Umbilical cord (tissue), 2 donors: Measurements from ENCODE around the gene SARDH. TPM values are rescaled to one million over a fixed set of nuclear protein-coding genes. Genes with fewer than 3 reads are reported as not detected.
"Not testable (repeated sequence)": the region's sequence is repeated elsewhere in the genome, so short reads cannot be mapped to it uniquely, and the experiment has no call there.

Experiments
- DNase-seq: peaks from one replicate; pipeline ENCODE4 v3.0.0-alpha.2; 2015; ENCODE audit warnings: low spot score
- total RNA-seq: library from RNA; depleted of rRNA; stranded (reverse); fragments of >200 nt; gene quantifications from one replicate; pipeline ENCODE4 v1.2.3, GENCODE V29; 2014; ENCODE audit warnings: low replicate concordance; ENCODE audit not compliant: insufficient read depth

The SARDH gene
- total RNA-seq, 1 donor from 2014 or later: 7.7 TPM

- no peak for DNase-seq
These were observed 51.2 kb downstream of the SARDH start for GRCh38 chr9:133686642-133687575.

GRCh38 chr9:133685653-133686609 is 52.2 kb downstream of the SARDH start:
- DNase-seq: no peak

- DNase-seq: no peak
These were observed 53.2 kb downstream of the SARDH start for GRCh38 chr9:133684936-133685361.

GRCh38 chr9:133684121-133684935 is 53.8 kb downstream of the SARDH start:
- DNase-seq: no peak

- peak; percentile 45 for DNase-seq
These were observed 54.5 kb downstream of the SARDH start for GRCh38 chr9:133683586-133684120.

GRCh38 chr9:133682818-133683585 is 55.1 kb downstream of the SARDH start:
- DNase-seq: no peak

- DNase-seq: no peak
These were observed 56.4 kb downstream of the SARDH start for GRCh38 chr9:133681658-133682306.

GRCh38 chr9:133680976-133681657 is 57.0 kb downstream of the SARDH start:
- DNase-seq: no peak

- no peak for DNase-seq
These were observed 57.7 kb downstream of the SARDH start for GRCh38 chr9:133680250-133680975.

GRCh38 chr9:133679466-133680061 is 58.6 kb downstream of the SARDH start:
- no peak for DNase-seq

- no peak for DNase-seq
These were observed 59.1 kb downstream of the SARDH start for GRCh38 chr9:133679056-133679455.

- DNase-seq: no peak
These were observed 60.8 kb downstream of the SARDH start for GRCh38 chr9:133677126-133678010.

GRCh38 chr9:133676450-133676849 is 61.7 kb downstream of the SARDH start:
- DNase-seq: no peak

- DNase-seq: not testable (repeated sequence)
These were observed 62.4 kb downstream of the SARDH start for GRCh38 chr9:133675796-133676195.

GRCh38 chr9:133674091-133674490 is 64.1 kb downstream of the SARDH start:
- DNase-seq: no peak

- peak; percentile 75 for DNase-seq
These were observed 64.9 kb downstream of the SARDH start for GRCh38 chr9:133673258-133673655.
